ENCODE measurements around the gene TBC1D22B.
A peak's percentile ranks its signal among the peaks of the same experiment; 100 is the strongest.

The TBC1D22B gene

GRCh38 chr6:37218061-37218460, 39.5 kb upstream of the TBC1D22B start:
- Histone ChIP-seq H3K36me3 (ENCODE audit: low read length) (no peaks in the 10 kb centered on the region), H3K9me3 (ENCODE audit: insufficient read depth, low read length) (no peaks in the 10 kb centered on the region), H3K79me2 (ENCODE audit: insufficient read depth, low read length) (no peaks in the 10 kb centered on the region), H3K27ac (ENCODE audit: low read depth, low read length) (no peak overlapping the region), H3K4me3 (ENCODE audit: insufficient read depth, low read length, poor library complexity, severe bottlenecking) (no peak overlapping the region), H3K27me3 (ENCODE audit: low read length) (no peaks in the 10 kb centered on the region), H3K9ac (ENCODE audit: low read length) (no peak overlapping the region), H4K20me1 (ENCODE audit: low read depth, low read length) (no peaks in the 10 kb centered on the region), H3K4me2 (ENCODE audit: low read depth, low read length, poor library complexity, severe bottlenecking) (no peak overlapping the region), H3F3A (ENCODE audit: insufficient read depth) (peaks cover 4% of the 10 kb centered on the region; the same call in 1 of the 2 replicates), H2AFZ (ENCODE audit: low read depth, low read length, severe bottlenecking) (no peak overlapping the region), H3K9me2 (replicated peaks; ENCODE audit: insufficient read depth, low read length) (no peaks in the 10 kb centered on the region)
- TF ChIP-seq EZH2phosphoT487 (conservative IDR thresholded peaks at IDR 0.05; ENCODE audit: low read length) (no peak), CTCF (IDR thresholded peaks at IDR 0.05; ENCODE audit: insufficient read depth, low read length, poor library complexity, severe bottlenecking) (no peak)

- TF ChIP-seq CTCF (IDR thresholded peaks at IDR 0.05; ENCODE audit: insufficient read depth, low read length, poor library complexity, severe bottlenecking) = no peak
- TF ChIP-seq EZH2phosphoT487 (conservative IDR thresholded peaks at IDR 0.05; ENCODE audit: low read length) = no peak
- no peak overlapping the region for H2AFZ ChIP-seq (ENCODE audit: low read depth, low read length, severe bottlenecking)
Observed at GRCh38 chr6:37218511-37218910, 39.1 kb upstream of the TBC1D22B start.

GRCh38 chr6:37221585-37222124, 35.9 kb upstream of the TBC1D22B start:
- Histone ChIP-seq H3K4me2 (ENCODE audit: low read depth, low read length, poor library complexity, severe bottlenecking) (peak overlapping the region; percentile 67), H3K79me2 (ENCODE audit: insufficient read depth, low read length) (no peaks in the 10 kb centered on the region), H3K9me2 (replicated peaks; ENCODE audit: insufficient read depth, low read length) (no peaks in the 10 kb centered on the region), H3F3A (ENCODE audit: insufficient read depth) (peaks cover 4% of the 10 kb centered on the region; the same call in 1 of the 2 replicates), H3K9me3 (ENCODE audit: insufficient read depth, low read length) (no peaks in the 10 kb centered on the region), H3K27me3 (ENCODE audit: low read length) (no peaks in the 10 kb centered on the region), H4K20me1 (ENCODE audit: low read depth, low read length) (no peaks in the 10 kb centered on the region), H3K4me3 (ENCODE audit: insufficient read depth, low read length, poor library complexity, severe bottlenecking) (peak overlapping the region; percentile 61), H2AFZ (ENCODE audit: low read depth, low read length, severe bottlenecking) (peak overlapping the region; percentile 97), H3K9ac (ENCODE audit: low read length) (peak overlapping the region; percentile 40; the same call in 1 of the 2 replicates), H3K36me3 (ENCODE audit: low read length) (no peaks in the 10 kb centered on the region), H3K27ac (ENCODE audit: low read depth, low read length) (no peak overlapping the region)
- TF ChIP-seq CTCF (IDR thresholded peaks at IDR 0.05; ENCODE audit: insufficient read depth, low read length, poor library complexity, severe bottlenecking) (no peak), EZH2phosphoT487 (conservative IDR thresholded peaks at IDR 0.05; ENCODE audit: low read length) (no peak)

More at GRCh38 chr6:37218511-37218910, 39.1 kb upstream of the TBC1D22B start:
- Histone ChIP-seq H3K36me3 (ENCODE audit: low read length) (no peaks in the 10 kb centered on the region), H3K4me2 (ENCODE audit: low read depth, low read length, poor library complexity, severe bottlenecking) (no peak overlapping the region), H4K20me1 (ENCODE audit: low read depth, low read length) (no peaks in the 10 kb centered on the region), H3K9me2 (replicated peaks; ENCODE audit: insufficient read depth, low read length) (no peaks in the 10 kb centered on the region), H3F3A (ENCODE audit: insufficient read depth) (peaks cover 4% of the 10 kb centered on the region; the same call in 1 of the 2 replicates), H3K9me3 (ENCODE audit: insufficient read depth, low read length) (no peaks in the 10 kb centered on the region), H3K27me3 (ENCODE audit: low read length) (no peaks in the 10 kb centered on the region), H3K9ac (ENCODE audit: low read length) (no peak overlapping the region), H3K27ac (ENCODE audit: low read depth, low read length) (no peak overlapping the region), H3K4me3 (ENCODE audit: insufficient read depth, low read length, poor library complexity, severe bottlenecking) (no peak overlapping the region), H3K79me2 (ENCODE audit: insufficient read depth, low read length) (no peaks in the 10 kb centered on the region)

Measured in SU-DHL-6 (cell line).